HG02870 (cell line): ENCODE measurements around the gene PFN4.

Source experiments
- ATAC-seq: cut with Tn5 transposase; IDR thresholded peaks from one replicate; pipeline ENCODE4 v1.9.1; 2021; ENCODE audit warnings: mild to moderate bottlenecking, moderate library complexity; ENCODE audit not compliant: unreplicated experiment

Gene PFN4

GRCh38 chr2:24082787-24083566 is 40.2 kb downstream of the PFN4 start:
- ATAC-seq, result no peak

- ATAC-seq, result no peak
These were observed 42.4 kb downstream of the PFN4 start for GRCh38 chr2:24080701-24081100.

GRCh38 chr2:24077879-24078278 is 45.3 kb downstream of the PFN4 start:
- no peak for ATAC-seq

- no peak for ATAC-seq
These were observed 45.6 kb downstream of the PFN4 start for GRCh38 chr2:24077535-24077877.

GRCh38 chr2:24076849-24077534 is 46.1 kb downstream of the PFN4 start:
- ATAC-seq, result no peak

GRCh38 chr2:24075915-24076848 is 47.0 kb downstream of the PFN4 start, which contains the start of gene SF3B6:
Gene SF3B6 (minus strand): TSS chr2:24076326. CDS start chr2:24076229, 97 bp downstream.
- ATAC-seq, result peak; percentile 98

- ATAC-seq, result no peak
These were observed 47.9 kb downstream of the PFN4 start for GRCh38 chr2:24075259-24075658.

GRCh38 chr2:24073816-24074215 is 49.3 kb downstream of the PFN4 start:
- ATAC-seq, result no peak

GRCh38 chr2:24072259-24072658 is 50.9 kb downstream of the PFN4 start:
- ATAC-seq, result no peak

- no peak for ATAC-seq
These were observed 57.8 kb downstream of the PFN4 start for GRCh38 chr2:24065341-24065740.
